NCI-H1092 (cell line): ENCODE data around the gene TSPAN16.
A peak's percentile ranks its signal among the peaks of the same experiment; 100 is the strongest.
"Not testable (repeated sequence)": the region's sequence is repeated elsewhere in the genome, so short reads cannot be mapped to it uniquely, and the experiment has no call there.

Experiments used
- DNase-seq: peaks from one replicate; lab custom pipeline; 2025; lab: John Stamatoyannopoulos, UW

The TSPAN16 gene

DNA sequence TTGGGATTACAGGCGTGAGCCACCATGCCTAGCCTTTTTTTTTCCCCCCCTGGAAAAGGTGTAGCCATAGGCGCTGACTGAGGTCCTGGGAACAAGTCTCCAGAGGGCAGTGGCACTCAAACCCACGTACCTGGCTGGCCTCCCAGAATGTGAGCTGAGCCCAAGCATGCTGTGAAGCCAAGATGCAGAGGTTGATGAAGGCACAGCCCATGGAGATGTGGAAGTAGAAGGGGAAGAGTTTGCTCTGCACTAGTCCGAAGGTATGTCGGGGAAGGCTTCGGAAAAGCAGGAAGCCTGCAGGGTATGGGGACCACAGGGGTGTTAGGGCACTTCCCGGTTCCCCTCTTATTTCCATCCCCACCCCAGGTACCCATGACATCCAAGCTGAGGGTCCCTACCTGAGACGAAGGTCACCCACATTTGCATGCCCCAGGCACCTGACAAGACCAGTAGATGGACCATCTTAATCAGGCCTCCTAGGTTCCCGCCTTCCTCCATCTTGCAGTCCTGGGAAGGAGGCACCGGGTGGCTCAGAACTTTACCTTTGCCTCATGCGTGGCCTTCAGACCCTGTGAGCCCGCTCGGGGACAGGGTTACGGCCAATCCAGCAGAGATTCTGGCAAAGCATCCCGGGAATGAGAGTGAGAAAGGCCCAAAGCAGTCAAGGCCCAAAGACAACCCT, 49.3 kb downstream of the TSPAN16 start:
- no peak for DNase-seq

DNA sequence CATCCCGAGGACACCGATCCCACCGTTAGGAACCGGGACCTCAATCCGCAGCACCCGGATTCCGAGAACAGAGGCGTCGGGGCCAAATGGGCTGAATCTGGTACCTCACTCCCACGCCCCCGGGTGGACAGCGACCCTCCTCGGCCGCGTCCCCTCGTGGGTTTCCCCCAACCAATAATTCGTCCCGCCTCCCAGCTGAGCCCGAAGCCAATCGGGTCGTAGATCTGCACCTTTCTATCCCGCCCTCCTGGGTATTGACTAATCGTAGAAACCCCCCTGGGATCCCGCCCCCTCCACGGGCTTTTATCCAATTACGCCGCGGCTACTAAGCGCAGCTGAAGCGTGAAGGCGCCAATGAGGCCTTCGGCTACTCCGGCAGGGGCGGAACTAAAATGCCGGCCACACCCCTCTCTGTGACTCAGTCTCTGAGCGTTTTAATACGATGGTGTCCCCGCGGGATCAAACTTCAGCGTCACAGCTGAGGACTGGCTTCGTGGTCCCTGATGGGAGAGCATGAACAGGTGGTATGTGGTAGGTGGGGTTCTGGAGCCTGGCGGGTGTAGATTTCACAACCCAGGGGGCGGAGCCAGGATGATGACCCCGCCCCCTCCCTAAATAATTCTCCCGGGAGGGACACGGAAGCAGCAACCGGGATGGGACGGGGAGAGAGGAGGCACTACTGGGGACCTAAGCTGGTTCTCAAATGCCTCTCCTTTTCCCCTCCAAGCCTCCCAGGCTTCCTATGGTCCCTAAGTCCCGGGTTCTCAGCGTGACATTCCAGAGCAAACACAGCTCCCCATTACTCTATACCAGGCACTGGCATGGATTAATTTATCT, 50.4 kb downstream of the TSPAN16 start, which contains the start of the genes CCDC159 and TMEM205:
Gene CCDC159 (plus strand): TSS at position 416 of the 837 bp plus-strand sequence. CDS start 88 bp downstream, at position 504.
Gene TMEM205 (minus strand): TSS at position 165 of the 837 bp plus-strand sequence. CDS start 649 bp downstream, outside the sequence.
- peak; percentile 99 for DNase-seq

GRCh38 chr19:11347546-11348039, 51.6 kb downstream of the TSPAN16 start:
- no peak for DNase-seq

GRCh38 chr19:11349171-11349570, 53.2 kb downstream of the TSPAN16 start:
- no peak for DNase-seq

GRCh38 chr19:11354102-11354501, 58.1 kb downstream of the TSPAN16 start:
- DNase-seq, result not testable (repeated sequence)

DNA sequence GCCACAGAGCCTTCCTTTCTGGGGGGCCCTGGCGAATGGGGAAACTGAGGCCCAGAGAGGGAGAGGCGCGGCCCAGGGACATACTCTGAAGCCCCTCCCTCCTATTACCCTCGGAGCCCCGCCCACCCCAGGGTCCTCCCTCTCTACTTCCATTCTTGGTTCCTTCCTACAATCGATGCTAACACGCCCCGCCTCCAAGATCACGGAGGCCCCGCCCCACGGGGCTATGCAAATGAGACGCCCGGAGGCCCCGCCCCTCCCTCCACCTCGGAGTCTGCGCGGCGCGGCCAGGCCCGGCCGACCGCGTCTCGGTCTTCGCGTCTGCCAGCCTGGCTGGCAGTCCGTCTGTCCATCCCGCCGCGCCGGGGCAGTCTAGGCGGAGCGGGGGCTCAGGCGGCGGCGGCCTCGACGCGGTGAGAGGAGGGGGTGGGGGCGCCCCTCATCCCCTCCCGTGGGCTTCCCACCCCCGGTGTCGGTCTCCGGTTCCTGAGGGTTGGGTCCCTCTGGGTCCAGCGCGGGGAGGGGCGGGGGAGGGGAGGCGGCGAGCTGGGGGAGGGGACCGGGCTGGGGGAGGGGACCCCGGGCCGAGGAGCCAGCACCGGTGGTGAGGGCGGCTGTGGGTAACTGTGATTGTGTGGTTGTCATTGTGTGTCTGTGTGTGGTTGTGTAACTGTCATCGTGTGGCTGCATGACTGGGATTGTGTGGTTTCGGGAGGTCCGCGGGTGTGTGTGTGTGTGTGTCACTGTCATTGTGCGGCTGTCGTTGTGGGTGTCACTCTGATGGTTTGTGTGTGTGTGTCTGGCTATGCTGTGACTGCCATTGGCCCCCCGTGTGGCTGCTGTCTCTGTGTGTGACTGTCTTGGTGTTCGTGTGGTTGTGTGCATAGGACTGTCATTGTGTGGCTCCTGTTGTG, 59.5 kb downstream of the TSPAN16 start, which contains the start of gene PLPPR2:
Gene PLPPR2 (plus strand): TSS at position 273 of the 914 bp plus-strand sequence. CDS start 2,242 bp downstream, outside the sequence.
- DNase-seq, result peak; percentile 84

DNA sequence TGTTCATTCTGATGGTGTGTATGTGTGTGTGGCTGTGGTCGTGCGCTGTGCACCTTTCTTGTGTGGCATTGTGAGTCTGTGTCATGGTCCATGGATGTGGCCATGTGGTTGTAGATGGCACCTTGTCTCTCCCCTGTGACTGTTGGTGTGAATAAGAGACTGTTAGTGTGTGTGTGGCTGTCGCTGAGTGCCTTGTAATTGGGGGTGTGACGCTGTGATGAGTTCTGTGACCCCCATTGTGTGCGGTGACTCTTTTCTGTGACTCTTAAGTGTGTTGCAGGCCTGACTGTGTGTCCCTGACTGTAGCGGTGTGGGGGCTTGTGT, 60.1 kb downstream of the TSPAN16 start:
- DNase-seq, result no peak

GRCh38 chr19:11356676-11357550, 61.0 kb downstream of the TSPAN16 start:
- peak; percentile 11 for DNase-seq

GRCh38 chr19:11359421-11359820, 63.5 kb downstream of the TSPAN16 start:
- no peak for DNase-seq

DNA sequence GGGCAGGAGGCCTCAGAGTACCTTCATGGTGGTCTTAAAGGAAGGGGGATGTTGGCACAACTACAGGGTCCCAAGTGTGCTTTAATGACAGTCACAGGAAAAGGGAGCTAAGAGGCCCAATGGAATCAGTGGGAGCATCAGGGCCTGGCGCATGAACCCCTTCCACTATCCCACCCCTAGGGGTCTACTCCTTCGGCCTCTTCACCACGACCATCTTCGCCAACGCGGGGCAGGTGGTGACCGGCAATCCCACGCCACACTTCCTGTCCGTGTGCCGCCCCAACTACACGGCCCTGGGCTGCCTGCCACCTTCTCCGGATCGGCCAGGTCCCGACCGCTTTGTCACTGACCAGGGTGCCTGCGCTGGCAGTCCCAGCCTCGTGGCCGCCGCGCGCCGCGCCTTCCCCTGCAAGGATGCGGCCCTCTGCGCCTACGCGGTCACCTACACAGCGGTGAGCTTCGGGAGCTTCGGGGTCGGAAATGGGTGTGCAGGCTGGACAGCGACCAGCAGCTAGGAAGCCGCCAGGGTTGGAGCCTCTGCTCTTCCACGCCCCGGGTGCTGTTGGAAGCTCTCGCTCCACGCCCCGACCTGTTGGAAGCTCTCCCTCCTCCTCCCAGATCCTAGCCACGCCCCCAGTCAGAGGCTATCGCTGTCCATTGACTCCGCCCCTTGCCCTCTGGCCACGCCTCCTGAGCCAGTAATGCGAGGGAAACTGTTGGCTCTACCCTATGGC, 65.2 kb downstream of the TSPAN16 start:
- no peak for DNase-seq

DNA sequence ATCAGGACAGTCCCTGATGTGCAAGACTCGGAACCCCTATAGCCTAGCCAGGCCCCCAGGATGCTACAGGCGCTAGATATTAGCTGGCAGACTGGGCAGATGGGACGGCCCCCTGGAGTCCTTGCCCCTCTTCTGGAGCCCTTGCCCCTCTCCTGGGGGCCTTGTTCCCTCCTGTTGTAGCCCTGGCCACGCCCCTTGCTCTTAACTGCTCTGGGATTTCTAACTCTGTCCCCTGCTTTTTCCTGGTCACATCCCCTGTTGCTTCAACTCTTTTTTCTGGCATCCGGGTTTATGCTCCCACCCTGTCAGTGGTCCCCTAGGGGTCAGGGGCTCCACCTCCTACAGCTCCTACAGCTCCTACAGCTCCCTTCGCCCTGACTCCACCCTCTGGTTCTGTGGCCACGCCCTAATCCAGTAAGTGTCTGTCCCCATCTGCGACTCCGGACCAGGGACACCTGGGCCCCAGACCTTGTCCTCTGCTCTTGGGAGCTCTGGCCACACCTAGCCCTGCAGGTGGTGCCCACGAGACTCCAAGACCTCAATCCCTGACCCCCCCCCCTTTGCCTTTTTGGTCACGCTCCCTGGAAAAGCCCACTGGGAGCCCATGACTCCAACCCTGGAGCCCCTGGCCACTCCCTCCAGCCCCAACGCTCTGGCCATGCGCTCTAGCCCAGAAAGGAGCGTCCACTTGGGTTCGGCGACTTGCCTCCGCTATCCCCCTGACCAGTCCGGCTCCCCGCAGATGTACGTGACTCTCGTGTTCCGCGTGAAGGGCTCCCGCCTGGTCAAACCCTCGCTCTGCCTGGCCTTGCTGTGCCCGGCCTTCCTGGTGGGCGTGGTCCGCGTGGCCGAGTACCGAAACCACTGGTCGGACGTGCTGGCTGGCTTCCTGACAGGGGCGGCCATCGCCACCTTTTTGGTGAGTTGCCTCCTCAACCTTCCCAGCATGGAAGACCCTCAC, 66.1 kb downstream of the TSPAN16 start:
- DNase-seq, result no peak

GRCh38 chr19:11363881-11364280, 67.9 kb downstream of the TSPAN16 start:
- no peak for DNase-seq

GRCh38 chr19:11364296-11364904, 68.4 kb downstream of the TSPAN16 start:
- DNase-seq, result no peak

DNA sequence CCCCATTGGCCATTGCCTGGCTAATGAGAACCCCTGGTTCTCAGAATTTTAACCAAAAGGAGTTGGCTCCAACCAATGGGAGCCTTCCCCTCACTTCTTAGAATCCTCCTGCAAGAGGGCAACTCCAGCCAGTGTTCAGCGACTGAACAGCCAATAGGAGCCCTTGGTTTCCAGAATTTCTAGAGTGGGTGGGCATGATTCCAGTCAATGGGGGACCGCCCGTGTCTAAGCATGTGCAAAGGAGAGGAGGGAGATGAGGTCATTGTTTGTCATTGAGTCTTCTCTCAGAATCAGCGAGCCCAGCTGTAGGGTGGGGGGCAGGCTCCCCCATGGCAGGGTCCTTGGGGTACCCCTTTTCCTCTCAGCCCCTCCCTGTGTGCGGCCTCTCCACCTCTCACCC, 69.0 kb downstream of the TSPAN16 start:
- no peak for DNase-seq
